WTC11 (cell line): ENCODE data around the gene NOC2L. TPM values are rescaled to one million over a fixed set of nuclear protein-coding genes. Genes with fewer than 3 reads are reported as not detected.

Experiments used
- ATAC-seq: fragments of 200-7000 bp; cut with Tn5 transposase; 2 replicates; pipeline ENCODE4 v1.10.0; 2021; ENCODE audit warnings: mild to moderate bottlenecking, moderate library complexity
- CTCF ChIA-PET: fragments of 300-600 bp; sonication (Branson Sonifier 250); formaldehyde crosslinking; loops from one replicate; lab custom pipeline; 2021; ENCODE audit warnings: antibody characterized with exemption; lab: Charles Lee
- POLR2A ChIA-PET: fragments of 350-600 bp; sonication (Branson Sonifier 250); formaldehyde crosslinking; loops from one replicate; lab custom pipeline; 2021; ENCODE audit warnings: antibody characterized with exemption; lab: Charles Lee
- DNase-seq: peaks from one replicate; pipeline ENCODE4 v3.0.0; 2021; ENCODE audit warnings: low spot score
- H3K27ac Mint-ChIP-seq: 2 replicates; pipeline ENCODE4 v1.8.0; 2021; ENCODE audit warnings: mixed read lengths
- H3K27me3 Mint-ChIP-seq: 2 replicates; pipeline ENCODE4 v1.8.0; 2021; ENCODE audit warnings: low read depth, mild to moderate bottlenecking, moderate library complexity, mixed read lengths
- H3K36me3 Mint-ChIP-seq: 2 replicates; pipeline ENCODE4 v1.8.0; 2021; ENCODE audit warnings: mixed read lengths
- H3K4me1 Mint-ChIP-seq: 2 replicates; pipeline ENCODE4 v1.8.0; 2022; ENCODE audit warnings: mixed read lengths
- H3K4me3 Mint-ChIP-seq: 2 replicates; pipeline ENCODE4 v1.8.0; 2021; ENCODE audit warnings: mild to moderate bottlenecking, moderate library complexity, mixed read lengths
- H3K9me3 Mint-ChIP-seq: 2 replicates; pipeline ENCODE4 v1.8.0; 2021; ENCODE audit warnings: mixed read lengths
- CDX4 ChIP-seq: fragments of 250-450 bp; sonication (Bioruptor Pico); IDR thresholded peaks from 2 replicates; pipeline ENCODE4 v1.9.0; 2021; ENCODE audit warnings: moderate library complexity, mild to moderate bottlenecking, inconsistent platforms, borderline replicate concordance
- E2F4 ChIP-seq: sonication (generic); formaldehyde crosslinking; IDR thresholded peaks from 2 replicates; pipeline ENCODE4 v1.8.1; 2022; ENCODE audit warnings: low read depth, mild to moderate bottlenecking, moderate library complexity, missing genetic modification reagents, borderline replicate concordance
- FOXK1 ChIP-seq: sonication (generic); formaldehyde crosslinking; IDR thresholded peaks from 2 replicates; pipeline ENCODE4 v1.8.0; 2022; ENCODE audit warnings: mild to moderate bottlenecking, moderate library complexity, missing genetic modification reagents
- STAT6 ChIP-seq: sonication (generic); formaldehyde crosslinking; conservative IDR thresholded peaks from 2 replicates; pipeline ENCODE4 v1.8.1; 2023; ENCODE audit warnings: mild to moderate bottlenecking, low read depth, missing genetic modification reagents, moderate library complexity
- ZNF281 ChIP-seq: sonication (generic); formaldehyde crosslinking; IDR thresholded peaks from 2 replicates; pipeline ENCODE4 v1.8.0; 2023; ENCODE audit warnings: mild to moderate bottlenecking, missing genetic modification reagents
- ZNF425 ChIP-seq: fragments of 250-450 bp; sonication (Bioruptor Pico); conservative IDR thresholded peaks from 2 replicates; pipeline ENCODE4 v1.9.0; 2021; ENCODE audit warnings: mild to moderate bottlenecking
- total RNA-seq: library from RNA; stranded (reverse); gene quantifications from 3 replicates; pipeline ENCODE4 v1.2.3, GENCODE V29; 2021

The NOC2L gene
- total RNA-seq, 1 experiment from 2014 or later = 182 TPM

GRCh38 chr1:915295-916172 lies 43.5 kb downstream of the NOC2L start (continued):
- TF ChIP-seq ZNF281 (no peak), FOXK1 (no peak)

- no peak overlapping the region for H3K4me3 Mint-ChIP-seq
Observed at GRCh38 chr1:914891-915280, 44.2 kb downstream of the NOC2L start.

More at GRCh38 chr1:914891-915280, 44.2 kb downstream of the NOC2L start:
- no peaks in the 10 kb centered on the region for H3K36me3 Mint-ChIP-seq
- H3K4me1 Mint-ChIP-seq = no peaks in the 10 kb centered on the region
- H3K9me3 Mint-ChIP-seq = no peaks in the 10 kb centered on the region
- H3K27me3 Mint-ChIP-seq = peaks cover 75% of the 10 kb centered on the region
- no peak for DNase-seq
- no peak for ATAC-seq
- ChIA-PET CTCF (interaction anchor here (1.3 kb wide), 1 partner anchor 10 kb away, joined by 3 read pairs; no protein-coding TSS in a partner anchor), POLR2A (interaction anchor here (0.7 kb wide), 1 partner anchor 28 kb away, joined by 3 read pairs; no protein-coding TSS in a partner anchor)
- no peak for TF ChIP-seq CDX4 (CRISPR knock-in tag)
- no peak for TF ChIP-seq ZNF425
- TF ChIP-seq E2F4 (CRISPR knock-in tag) = no peak
- no peak for TF ChIP-seq STAT6 (CRISPR knock-in tag)
- no peak overlapping the region for H3K27ac Mint-ChIP-seq
